ENCODE results near the gene TMEM158. TPM values are rescaled to one million over a fixed set of nuclear protein-coding genes. Genes with fewer than 3 reads are reported as not detected.

The TMEM158 gene
- polyA plus RNA-seq, 1 donor from 2014 or later = 7.9 TPM

DNA sequence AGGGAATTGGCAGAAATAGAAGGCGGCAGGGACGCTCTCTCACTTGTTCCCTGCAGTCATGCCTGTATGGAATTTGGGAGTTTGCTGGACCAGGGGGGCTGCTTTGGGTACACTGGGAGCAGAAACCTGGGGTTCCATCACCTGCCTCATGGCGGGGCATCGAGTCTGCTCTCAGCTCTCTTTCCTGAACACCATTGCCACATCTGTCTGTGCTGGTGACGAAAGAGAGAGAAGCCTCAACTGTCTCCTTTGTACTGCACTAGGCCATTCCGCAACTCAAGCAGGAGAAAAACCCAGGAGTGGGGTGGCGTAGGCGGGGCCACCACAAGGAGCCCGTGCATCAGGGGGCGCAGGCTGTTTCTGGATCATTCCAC lies 14.0 kb downstream of the TMEM158 start:
- Histone ChIP-seq H3F3A (ENCODE audit: insufficient read depth, low read length, poor library complexity, severe bottlenecking) (no peaks in the 10 kb centered on the region), H3K36me3 (ENCODE audit: insufficient read depth, low read length) (no peaks in the 10 kb centered on the region), H3K9ac (ENCODE audit: low read length) (no peak overlapping the region), H3K4me2 (ENCODE audit: low read length) (no peak overlapping the region), H3K79me2 (replicated peaks; ENCODE audit: insufficient read depth, low read length) (no peaks in the 10 kb centered on the region), H3K4me3 (ENCODE audit: low read length) (no peak overlapping the region), H4K20me1 (ENCODE audit: insufficient read depth) (no peaks in the 10 kb centered on the region), H3K27ac (ENCODE audit: low read length) (no peak overlapping the region), H3K9me3 (ENCODE audit: low read length) (no peaks in the 10 kb centered on the region), H3K27me3 (ENCODE audit: insufficient read depth, low read depth, low read length) (no peaks in the 10 kb centered on the region), H3K9me2 (ENCODE audit: insufficient read depth, low read length) (no peaks in the 10 kb centered on the region), H2AFZ (ENCODE audit: low read depth, low read length) (no peak overlapping the region)
- TF ChIP-seq POLR2AphosphoS5 (IDR thresholded peaks at IDR 0.05) (no peak), EZH2 (IDR thresholded peaks at IDR 0.05; ENCODE audit: borderline replicate concordance, insufficient read depth, low read length, poor library complexity, severe bottlenecking) (no peak), RAD21 (conservative IDR thresholded peaks at IDR 0.05) (no peak), EP300 (conservative IDR thresholded peaks at IDR 0.05; ENCODE audit: poor library complexity, severe bottlenecking) (no peak), SMC3 (conservative IDR thresholded peaks at IDR 0.05; ENCODE audit: poor library complexity) (no peak), TAF1 (IDR thresholded peaks at IDR 0.05; ENCODE audit: low read depth) (no peak), REST (IDR thresholded peaks at IDR 0.05; ENCODE audit: borderline replicate concordance) (no peak)

- TF ChIP-seq, protein P1, sequence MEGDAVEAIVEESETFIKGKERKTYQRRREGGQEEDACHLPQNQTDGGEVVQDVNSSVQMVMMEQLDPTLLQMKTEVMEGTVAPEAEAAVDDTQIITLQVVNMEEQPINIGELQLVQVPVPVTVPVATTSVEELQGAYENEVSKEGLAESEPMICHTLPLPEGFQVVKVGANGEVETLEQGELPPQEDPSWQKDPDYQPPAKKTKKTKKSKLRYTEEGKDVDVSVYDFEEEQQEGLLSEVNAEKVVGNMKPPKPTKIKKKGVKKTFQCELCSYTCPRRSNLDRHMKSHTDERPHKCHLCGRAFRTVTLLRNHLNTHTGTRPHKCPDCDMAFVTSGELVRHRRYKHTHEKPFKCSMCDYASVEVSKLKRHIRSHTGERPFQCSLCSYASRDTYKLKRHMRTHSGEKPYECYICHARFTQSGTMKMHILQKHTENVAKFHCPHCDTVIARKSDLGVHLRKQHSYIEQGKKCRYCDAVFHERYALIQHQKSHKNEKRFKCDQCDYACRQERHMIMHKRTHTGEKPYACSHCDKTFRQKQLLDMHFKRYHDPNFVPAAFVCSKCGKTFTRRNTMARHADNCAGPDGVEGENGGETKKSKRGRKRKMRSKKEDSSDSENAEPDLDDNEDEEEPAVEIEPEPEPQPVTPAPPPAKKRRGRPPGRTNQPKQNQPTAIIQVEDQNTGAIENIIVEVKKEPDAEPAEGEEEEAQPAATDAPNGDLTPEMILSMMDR (IDR thresholded peaks at IDR 0.05; ENCODE audit: poor library complexity, severe bottlenecking) = no peak
- no peak for TF ChIP-seq EP300 (conservative IDR thresholded peaks at IDR 0.05; ENCODE audit: poor library complexity, severe bottlenecking)
- TF ChIP-seq SMC3 (conservative IDR thresholded peaks at IDR 0.05; ENCODE audit: poor library complexity) = no peak
- no peak for TF ChIP-seq TAF1 (IDR thresholded peaks at IDR 0.05; ENCODE audit: low read depth)
- TF ChIP-seq EZH2 (IDR thresholded peaks at IDR 0.05; ENCODE audit: borderline replicate concordance, insufficient read depth, low read length, poor library complexity, severe bottlenecking) = no peak
- H3K9me2 ChIP-seq (ENCODE audit: insufficient read depth, low read length) = no peaks in the 10 kb centered on the region
- no peaks in the 10 kb centered on the region for H3K36me3 ChIP-seq (ENCODE audit: insufficient read depth, low read length)
- H3K4me3 ChIP-seq (ENCODE audit: low read length) = no peak overlapping the region
- no peak overlapping the region for H3K27ac ChIP-seq (ENCODE audit: low read length)
- no peaks in the 10 kb centered on the region for H4K20me1 ChIP-seq (ENCODE audit: insufficient read depth)
- no peaks in the 10 kb centered on the region for H3K79me2 ChIP-seq (replicated peaks; ENCODE audit: insufficient read depth, low read length)
- no peaks in the 10 kb centered on the region for H3K9me3 ChIP-seq (ENCODE audit: low read length)
- no peaks in the 10 kb centered on the region for H3F3A ChIP-seq (ENCODE audit: insufficient read depth, low read length, poor library complexity, severe bottlenecking)
- no peaks in the 10 kb centered on the region for H3K27me3 ChIP-seq (ENCODE audit: insufficient read depth, low read depth, low read length)
- no peak overlapping the region for H3K9ac ChIP-seq (ENCODE audit: low read length)
- no peak overlapping the region for H2AFZ ChIP-seq (ENCODE audit: low read depth, low read length)
- H3K4me2 ChIP-seq (ENCODE audit: low read length) = no peak overlapping the region
Measured at GRCh38 chr3:45211466-45212094, 14.5 kb downstream of the TMEM158 start.
